ENCODE data around the gene FREM2. TPM values are rescaled to one million over a fixed set of nuclear protein-coding genes. Genes with fewer than 3 reads are reported as not detected.

Gene FREM2
- total RNA-seq, 1 experiment from 2014 or later: 42.6 TPM

- Mint-ChIP-seq H3K4me1 (ENCODE audit: low read depth, unreplicated experiment) (peaks cover 6% of the 10 kb centered on the region), H3K27ac (ENCODE audit: unreplicated experiment) (no peak overlapping the region), H3K27me3 (ENCODE audit: insufficient read depth, unreplicated experiment) (no peaks in the 10 kb centered on the region), H3K4me3 (ENCODE audit: unreplicated experiment) (peak overlapping the region; percentile 32), H3K9me3 (ENCODE audit: unreplicated experiment) (no peaks in the 10 kb centered on the region), H3K36me3 (ENCODE audit: insufficient read depth, unreplicated experiment) (peaks cover 30% of the 10 kb centered on the region)
- DNase-seq: peak; percentile 63 to 70
- no peaks in the 10 kb centered on the region; the same call in 1 of the 2 replicates for H3K36me3 ChIP-seq (ENCODE audit: control insufficient read depth, insufficient read depth, low read length)
- peaks cover 25% of the 10 kb centered on the region for H3K4me1 ChIP-seq
- H3K4me3 ChIP-seq (ENCODE audit: low read depth, low read length): no peak overlapping the region
- ChIA-PET CTCF (interaction anchor here (2.5 kb wide), 1 partner anchor 78 kb away, joined by 20 read pairs; no protein-coding TSS in a partner anchor), POLR2A (no interaction called here)
- no peaks in the 10 kb centered on the region for H3K27me3 ChIP-seq (replicated peaks; ENCODE audit: control insufficient read depth, insufficient read depth, low read length)
- H3K9me3 ChIP-seq: no peaks in the 10 kb centered on the region
- BruUV-seq (replicated peaks): no TSS peak
- TF ChIP-seq CTCF (IDR thresholded peaks at IDR 0.05; ENCODE audit: insufficient read depth in 1 of 2, low read depth in 1 of 2, low read length in 1 of 2, severe bottlenecking in 1 of 2, unreplicated experiment in 1 of 2): no peak
- intact Hi-C loops (cut with micrococcal nuclease; ENCODE audit: unreplicated experiment): loop anchor here (1.0 to 5.0 kb wide), 4 partner anchors 53 to 338 kb away; no protein-coding TSS in a partner anchor
These were observed 2.2 kb upstream of the FREM2 start for GRCh38 chr13:38684714-38685113.

- DNase-seq: no peak
- no peaks in the 10 kb centered on the region for H3K9me3 ChIP-seq
- peaks cover 25% of the 10 kb centered on the region for H3K4me1 ChIP-seq
- no peaks in the 10 kb centered on the region for H3K27me3 Mint-ChIP-seq (ENCODE audit: insufficient read depth, unreplicated experiment)
- ChIA-PET CTCF (interaction anchor here (1.0 to 2.5 kb wide), 7 partner anchors 13 to 187 kb away, joined by 3 to 20 read pairs (median 3); no protein-coding TSS in a partner anchor), POLR2A (no interaction called here)
- intact Hi-C loops (cut with micrococcal nuclease; ENCODE audit: unreplicated experiment): loop anchor here (5.0 kb wide), 3 partner anchors 167 to 337 kb away; no protein-coding TSS in a partner anchor
- H3K4me3 ChIP-seq (ENCODE audit: low read depth, low read length): peak overlapping the region; percentile 82
- H3K4me3 Mint-ChIP-seq (ENCODE audit: unreplicated experiment): peak overlapping the region; percentile 92
- peaks cover 6% of the 10 kb centered on the region for H3K4me1 Mint-ChIP-seq (ENCODE audit: low read depth, unreplicated experiment)
- H3K9me3 Mint-ChIP-seq (ENCODE audit: unreplicated experiment): no peaks in the 10 kb centered on the region
- H3K27me3 ChIP-seq (replicated peaks; ENCODE audit: control insufficient read depth, insufficient read depth, low read length): no peaks in the 10 kb centered on the region
- no peak for TF ChIP-seq CTCF (IDR thresholded peaks at IDR 0.05; ENCODE audit: insufficient read depth in 1 of 2, low read depth in 1 of 2, low read length in 1 of 2, severe bottlenecking in 1 of 2, unreplicated experiment in 1 of 2)
- peaks cover 37% of the 10 kb centered on the region for H3K36me3 Mint-ChIP-seq (ENCODE audit: insufficient read depth, unreplicated experiment)
- H3K27ac Mint-ChIP-seq (ENCODE audit: unreplicated experiment): peak overlapping the region; percentile 50
- BruUV-seq (replicated peaks): no TSS peak
- H3K36me3 ChIP-seq (ENCODE audit: control insufficient read depth, insufficient read depth, low read length): no peaks in the 10 kb centered on the region; the same call in 1 of the 2 replicates
These were observed 1.4 kb upstream of the FREM2 start for GRCh38 chr13:38685431-38685830.

- H3K27me3 ChIP-seq (replicated peaks; ENCODE audit: control insufficient read depth, insufficient read depth, low read length): no peaks in the 10 kb centered on the region
These were observed 802 bp upstream of the FREM2 start for GRCh38 chr13:38685974-38686576.

More at GRCh38 chr13:38685974-38686576, 802 bp upstream of the FREM2 start:
- H3K9me3 ChIP-seq: no peaks in the 10 kb centered on the region
- ChIA-PET POLR2A (interaction anchor here (0.7 to 1.7 kb wide), 4 partner anchors 12 to 336 kb away, joined by 3 to 11 read pairs (median 6); partner anchors contain the start of gene UFM1), CTCF (interaction anchor here (0.6 to 2.5 kb wide), 13 partner anchors 13 to 228 kb away, joined by 3 to 20 read pairs (median 3); no protein-coding TSS in a partner anchor)
- H3K36me3 ChIP-seq (ENCODE audit: control insufficient read depth, insufficient read depth, low read length): no peaks in the 10 kb centered on the region; the same call in 1 of the 2 replicates
- peak overlapping the region; percentile 92 for H3K4me3 Mint-ChIP-seq (ENCODE audit: unreplicated experiment)
- H3K36me3 Mint-ChIP-seq (ENCODE audit: insufficient read depth, unreplicated experiment): peaks cover 44% of the 10 kb centered on the region
- TSS peak; percentile 78 for BruUV-seq (replicated peaks)
- peaks cover 6% of the 10 kb centered on the region for H3K4me1 Mint-ChIP-seq (ENCODE audit: low read depth, unreplicated experiment)
- peak overlapping the region; percentile 50 for H3K27ac Mint-ChIP-seq (ENCODE audit: unreplicated experiment)
- peak; percentile 47 to 49 for TF ChIP-seq CTCF (IDR thresholded peaks at IDR 0.05; ENCODE audit: insufficient read depth in 1 of 2, low read depth in 1 of 2, low read length in 1 of 2, severe bottlenecking in 1 of 2, unreplicated experiment in 1 of 2)
- intact Hi-C loops (cut with micrococcal nuclease; ENCODE audit: unreplicated experiment): loop anchor here (1.0 to 5.0 kb wide), 8 partner anchors 12 to 336 kb away; no protein-coding TSS in a partner anchor
- peak overlapping the region; percentile 82 for H3K4me3 ChIP-seq (ENCODE audit: low read depth, low read length)
- peaks cover 25% of the 10 kb centered on the region for H3K4me1 ChIP-seq
- H3K27me3 Mint-ChIP-seq (ENCODE audit: insufficient read depth, unreplicated experiment): no peaks in the 10 kb centered on the region
- peak; percentile 79 to 80 for DNase-seq
- no peaks in the 10 kb centered on the region for H3K9me3 Mint-ChIP-seq (ENCODE audit: unreplicated experiment)

Measured in Caco-2 (cell line).